Kidney epithelial cell (primary cell): ENCODE measurements around the gene IRS2. TPM values are rescaled to one million over a fixed set of nuclear protein-coding genes. Genes with fewer than 3 reads are reported as not detected.
A peak's percentile ranks its signal among the peaks of the same experiment; 100 is the strongest.

ENCODE experiments used
- DNase-seq: peaks from one replicate; pipeline ENCODE4 v3.0.0-alpha.2; 2010; ENCODE audit warnings: low read depth
- H3K27me3 ChIP-seq: 2 replicates; pipeline ENCODE4 v1.6.0; 2011; ENCODE audit warnings: low read length; ENCODE audit not compliant: control insufficient read depth, insufficient read depth
- H3K36me3 ChIP-seq: 2 replicates; pipeline ENCODE4 v1.5.1; 2011; ENCODE audit warnings: low read length; ENCODE audit not compliant: control insufficient read depth, insufficient read depth
- H3K4me3 ChIP-seq: 2 replicates; pipeline ENCODE4 v1.5.1; 2011; ENCODE audit warnings: low read depth, mild to moderate bottlenecking, control low read depth, low read length
- CTCF ChIP-seq: IDR thresholded peaks from 2 replicates; pipeline ENCODE4 v1.5.1; 2011; ENCODE audit warnings: mild to moderate bottlenecking, moderate library complexity, low read length, control low read depth, inconsistent platforms; ENCODE audit not compliant: insufficient read depth, poor library complexity, severe bottlenecking
- total RNA-seq: library from RNA; depleted of rRNA; stranded (reverse); fragments of >200 nt; gene quantifications from 2 replicates; pipeline ENCODE4 v1.2.3, GENCODE V29; 2015

IRS2 gene
- total RNA-seq, 1 donor from 2014 or later, result 27.1 TPM

GRCh38 chr13:109792416-109793059 lies 6.2 kb upstream of the IRS2 start:
- Histone ChIP-seq H3K36me3 (no peaks in the 10 kb centered on the region), H3K4me3 (no peak overlapping the region), H3K27me3 (no peaks in the 10 kb centered on the region)
- no peak for TF ChIP-seq CTCF
- DNase-seq, result no peak

GRCh38 chr13:109790942-109791605 lies 4.7 kb upstream of the IRS2 start:
- no peak for DNase-seq
- H3K27me3 ChIP-seq, result no peaks in the 10 kb centered on the region
- H3K36me3 ChIP-seq, result no peaks in the 10 kb centered on the region
- no peak overlapping the region for H3K4me3 ChIP-seq
- peak; percentile 55 for TF ChIP-seq CTCF

GRCh38 chr13:109790086-109790485 lies 3.7 kb upstream of the IRS2 start:
- no peaks in the 10 kb centered on the region for H3K27me3 ChIP-seq
- H3K36me3 ChIP-seq, result no peaks in the 10 kb centered on the region
- DNase-seq, result no peak
- TF ChIP-seq CTCF, result no peak
- H3K4me3 ChIP-seq, result no peak overlapping the region

- no peak for DNase-seq
- Histone ChIP-seq H3K36me3 (no peaks in the 10 kb centered on the region), H3K4me3 (no peak overlapping the region), H3K27me3 (no peaks in the 10 kb centered on the region)
- TF ChIP-seq CTCF, result no peak
Observed at GRCh38 chr13:109789262-109789661, 2.9 kb upstream of the IRS2 start.

GRCh38 chr13:109788372-109789111 lies 2.2 kb upstream of the IRS2 start:
- Histone ChIP-seq H3K27me3 (no peaks in the 10 kb centered on the region), H3K36me3 (no peaks in the 10 kb centered on the region), H3K4me3 (no peak overlapping the region)
- TF ChIP-seq CTCF, result no peak
- DNase-seq, result no peak
